Sigmoid colon (tissue), 4 donors: Measurements from ENCODE around the gene GPR150.

Source experiments
- EP300 ChIP-seq, 4 donors: sonication (generic); formaldehyde crosslinking; IDR thresholded peaks; one replicate each; pipeline ENCODE4 v1.6.1; 2017; ENCODE audit warnings: antibody characterized with exemption in 4 of 4
- POLR2A ChIP-seq, 2 donors: fragments of 450-650 bp; IDR thresholded peaks; one replicate each; pipeline ENCODE4 v1.6.1; 2016; ENCODE audit warnings: antibody characterized with exemption in 2 of 2, mild to moderate bottlenecking in 2 of 2, moderate library complexity in 2 of 2
- POLR2AphosphoS5 ChIP-seq, 4 donors: sonication (generic); formaldehyde crosslinking; IDR thresholded peaks; one replicate each; pipeline ENCODE4 v1.6.1; 2017; ENCODE audit warnings: antibody characterized with exemption in 4 of 4
- TF ChIP-seq, protein P1 (sequence below), 4 experiments: fragments of 450-650 bp in 3 of 4; fragments of 200-600 bp in 1 of 4; IDR thresholded peaks; one replicate each; pipeline ENCODE4 v1.5.1; 2016 to 2019; ENCODE audit warnings: antibody characterized with exemption in 4 of 4, mild to moderate bottlenecking in 3 of 4, moderate library complexity in 2 of 4

GRCh38 chr5:95670568-95670967 is 50.7 kb downstream of the GPR150 start:
- TF ChIP-seq, protein P1, sequence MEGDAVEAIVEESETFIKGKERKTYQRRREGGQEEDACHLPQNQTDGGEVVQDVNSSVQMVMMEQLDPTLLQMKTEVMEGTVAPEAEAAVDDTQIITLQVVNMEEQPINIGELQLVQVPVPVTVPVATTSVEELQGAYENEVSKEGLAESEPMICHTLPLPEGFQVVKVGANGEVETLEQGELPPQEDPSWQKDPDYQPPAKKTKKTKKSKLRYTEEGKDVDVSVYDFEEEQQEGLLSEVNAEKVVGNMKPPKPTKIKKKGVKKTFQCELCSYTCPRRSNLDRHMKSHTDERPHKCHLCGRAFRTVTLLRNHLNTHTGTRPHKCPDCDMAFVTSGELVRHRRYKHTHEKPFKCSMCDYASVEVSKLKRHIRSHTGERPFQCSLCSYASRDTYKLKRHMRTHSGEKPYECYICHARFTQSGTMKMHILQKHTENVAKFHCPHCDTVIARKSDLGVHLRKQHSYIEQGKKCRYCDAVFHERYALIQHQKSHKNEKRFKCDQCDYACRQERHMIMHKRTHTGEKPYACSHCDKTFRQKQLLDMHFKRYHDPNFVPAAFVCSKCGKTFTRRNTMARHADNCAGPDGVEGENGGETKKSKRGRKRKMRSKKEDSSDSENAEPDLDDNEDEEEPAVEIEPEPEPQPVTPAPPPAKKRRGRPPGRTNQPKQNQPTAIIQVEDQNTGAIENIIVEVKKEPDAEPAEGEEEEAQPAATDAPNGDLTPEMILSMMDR (IDR thresholded peaks at IDR 0.05), result no peak
- no peak for TF ChIP-seq POLR2AphosphoS5 (IDR thresholded peaks at IDR 0.05)
- no peak for TF ChIP-seq POLR2A (IDR thresholded peaks at IDR 0.05)
- no peak for TF ChIP-seq EP300 (IDR thresholded peaks at IDR 0.05)
